ENCODE results near the gene PARP12. TPM values are rescaled to one million over a fixed set of nuclear protein-coding genes. Genes with fewer than 3 reads are reported as not detected.

The PARP12 gene
- total RNA-seq, 1 donor from 2014 or later, result 164 TPM

GRCh38 chr7:140036224-140036962, 26.4 kb downstream of the PARP12 start:
- intact Hi-C loops (cut with micrococcal nuclease), result loop anchor here (5.0 kb wide), 1 partner anchor 266 kb away; no protein-coding TSS in a partner anchor

DNA sequence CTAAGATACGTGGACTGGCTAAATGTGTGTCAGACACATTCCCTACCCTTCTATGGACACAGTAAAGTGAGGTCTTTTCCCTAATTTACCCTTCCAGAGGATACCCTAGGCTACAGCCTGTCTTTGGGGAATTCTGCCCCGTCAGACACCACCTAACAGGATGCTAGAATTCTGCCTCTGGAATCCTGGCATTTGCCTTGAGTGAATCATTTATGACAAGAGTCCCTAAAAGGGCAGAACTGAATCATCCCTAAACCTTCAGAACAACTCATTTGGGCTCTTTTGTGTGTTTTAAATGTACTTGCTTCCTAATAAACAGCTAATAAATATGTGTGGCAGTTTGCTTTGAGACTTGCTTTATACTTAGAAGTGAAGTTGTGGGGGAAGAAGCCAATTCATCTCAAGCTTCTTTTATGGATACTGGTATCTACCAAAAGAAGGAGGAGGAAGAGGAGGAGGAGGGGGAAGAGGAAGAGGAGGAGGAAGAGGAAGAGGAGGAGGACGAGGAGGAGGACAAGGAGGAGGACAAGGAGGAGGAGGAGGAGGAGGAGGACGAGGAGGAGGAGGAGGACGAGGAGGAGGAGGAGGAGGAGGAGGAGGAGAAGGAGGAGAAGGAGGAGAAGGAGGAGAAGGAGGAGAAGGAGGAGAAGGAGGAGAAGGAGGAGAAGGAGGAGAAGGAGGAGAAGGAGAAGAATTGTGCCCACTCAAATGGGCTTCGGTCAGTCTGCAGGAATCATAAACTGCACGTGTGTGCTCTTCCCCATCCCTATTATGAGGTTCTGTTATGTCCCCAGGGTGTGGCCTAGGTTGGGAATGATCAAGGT, 27.1 kb downstream of the PARP12 start:
- intact Hi-C loops (cut with micrococcal nuclease), result loop anchor here (5.0 kb wide), 1 partner anchor 267 kb away; no protein-coding TSS in a partner anchor

DNA sequence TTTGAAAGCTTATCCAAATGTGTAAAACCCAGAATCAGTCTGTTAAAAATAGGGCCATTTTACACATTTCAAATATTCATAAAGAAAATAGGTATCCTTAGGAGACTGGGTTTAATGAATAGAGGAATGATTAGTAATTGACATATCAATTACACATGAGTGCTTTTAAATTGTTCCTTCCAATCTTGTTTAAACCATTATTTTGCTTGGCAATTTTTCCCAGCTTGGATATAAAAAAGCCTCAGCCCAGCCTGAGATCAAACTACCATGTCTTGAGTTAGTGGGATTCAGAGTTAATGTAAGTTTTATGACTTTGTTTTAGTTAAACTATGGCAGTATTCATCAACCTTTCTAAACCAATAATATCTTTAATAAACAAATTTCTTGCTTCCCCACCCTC, 28.3 kb downstream of the PARP12 start:
- intact Hi-C loops (cut with micrococcal nuclease), result no loop called here

DNA sequence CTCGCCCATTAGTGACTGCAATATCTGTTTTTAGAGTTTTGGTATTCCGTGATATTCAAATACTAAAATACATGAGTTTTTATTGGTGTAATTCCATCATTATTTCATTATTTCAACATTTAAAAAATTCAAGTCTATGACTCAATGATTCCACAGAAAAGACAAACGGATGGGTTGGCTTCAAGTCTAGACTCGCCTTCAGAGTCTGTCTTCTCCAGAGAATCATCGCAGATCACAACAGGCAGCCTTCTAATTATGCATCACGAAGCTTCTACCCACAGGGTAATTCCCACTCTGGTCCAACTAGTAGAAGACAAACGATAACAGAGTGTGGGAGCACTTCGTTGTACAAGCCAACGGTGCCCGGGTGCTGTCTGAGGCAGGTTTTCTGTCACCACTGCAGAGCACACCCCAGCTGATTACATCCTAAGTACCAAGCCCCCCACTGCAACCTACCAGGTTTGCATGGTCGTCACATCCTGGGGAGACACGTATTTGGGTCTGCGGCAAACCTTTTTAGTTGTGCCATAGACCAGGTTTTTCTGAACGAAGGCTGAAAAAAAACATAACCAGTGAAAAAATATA, 28.9 kb downstream of the PARP12 start:
- intact Hi-C loops (cut with micrococcal nuclease), result no loop called here

DNA sequence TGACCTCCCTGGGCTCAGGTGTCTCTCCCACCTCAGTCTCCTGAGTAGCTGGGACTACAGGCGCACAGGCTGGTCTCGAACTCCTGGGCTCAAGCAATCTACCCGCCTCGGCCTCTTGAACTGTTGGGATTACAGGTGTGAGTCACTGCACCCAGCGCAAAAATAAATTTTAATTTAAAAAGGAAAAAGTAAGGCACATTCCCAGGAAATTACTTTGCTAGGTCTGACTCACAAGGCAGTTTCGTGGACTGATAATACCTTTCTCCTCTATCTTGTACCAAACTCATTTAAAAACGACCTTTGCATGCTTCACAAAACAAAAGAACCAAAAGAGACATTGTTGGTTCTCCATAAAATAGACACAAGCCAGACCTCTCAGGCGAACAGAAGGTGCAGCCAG, 29.7 kb downstream of the PARP12 start:
- intact Hi-C loops (cut with micrococcal nuclease), result no loop called here

DNA sequence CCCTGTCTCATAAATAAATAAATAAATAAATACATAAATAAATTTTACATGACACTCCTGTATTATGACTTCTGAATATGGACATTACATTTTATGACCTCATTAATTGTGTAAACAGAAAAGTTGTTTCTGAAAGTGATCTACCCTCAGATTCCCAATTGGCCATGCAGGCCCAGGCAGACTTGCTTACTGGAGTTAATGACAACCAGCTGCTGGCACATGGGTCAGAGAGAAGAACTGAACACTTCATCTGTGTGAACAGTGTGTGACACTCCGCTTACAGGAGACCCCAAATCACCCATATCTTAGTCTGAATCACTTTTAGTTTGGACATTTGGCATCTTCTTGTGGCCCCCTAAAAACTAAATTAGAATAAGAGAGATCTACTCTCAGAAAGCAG, 31.4 kb downstream of the PARP12 start:
- intact Hi-C loops (cut with micrococcal nuclease), result no loop called here

DNA sequence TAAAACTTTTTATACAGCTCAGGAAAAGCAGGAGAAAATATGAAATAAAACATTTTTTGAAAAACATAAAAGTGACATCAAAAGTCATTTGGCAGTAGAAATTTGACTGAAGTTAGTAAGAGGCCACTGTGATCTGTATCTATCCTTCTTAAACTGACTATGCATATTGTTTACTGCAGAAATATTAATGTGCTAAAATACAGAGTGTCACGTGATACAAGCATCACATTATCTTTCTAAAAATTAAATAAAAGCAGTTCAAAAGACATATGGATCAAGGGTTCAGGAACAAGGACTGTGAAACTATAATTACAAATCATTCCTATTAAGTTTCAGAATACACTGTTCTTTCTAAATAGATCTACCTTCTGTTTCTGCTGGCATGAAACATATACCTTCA, 33.7 kb downstream of the PARP12 start:
- intact Hi-C loops (cut with micrococcal nuclease), result no loop called here

DNA sequence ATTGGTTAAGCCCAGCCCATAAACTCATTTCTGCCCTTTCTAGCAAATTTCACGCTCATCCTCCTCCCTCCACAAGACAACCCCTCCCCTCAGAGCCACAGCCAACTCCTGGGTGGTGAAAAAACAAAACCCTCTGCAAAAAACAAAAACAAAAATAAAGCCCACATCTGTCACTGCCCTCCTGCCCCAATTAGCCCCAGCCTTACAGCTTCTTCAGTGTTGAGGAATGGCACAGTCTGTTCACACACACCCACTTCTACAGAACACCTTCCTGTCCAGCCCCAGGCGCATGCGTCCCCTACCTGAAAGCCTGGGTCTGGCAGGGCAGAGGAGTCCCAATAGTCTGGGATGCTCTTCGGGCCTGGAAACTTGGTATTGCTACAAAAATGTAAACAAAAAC, 34.4 kb downstream of the PARP12 start:
- intact Hi-C loops (cut with micrococcal nuclease), result no loop called here

DNA sequence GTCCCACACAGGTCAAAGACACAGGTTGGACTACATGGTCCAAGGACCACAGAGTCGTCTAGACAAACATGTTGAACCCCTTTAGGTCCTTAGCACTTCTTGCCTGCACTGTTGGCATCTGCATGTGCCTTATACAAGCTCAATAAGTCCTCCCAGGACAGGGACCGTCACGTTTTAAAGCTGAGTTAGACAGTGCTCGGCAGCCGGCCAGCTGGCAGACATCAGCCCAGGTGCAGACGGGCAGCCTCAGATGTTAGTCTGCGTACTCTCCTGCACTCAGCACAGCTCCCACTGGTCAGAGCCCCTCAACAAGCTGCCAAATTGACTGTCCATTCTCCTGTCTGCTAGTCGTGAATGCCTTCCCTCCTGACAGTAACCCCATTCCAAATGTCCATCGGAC, 34.9 kb downstream of the PARP12 start:
- intact Hi-C loops (cut with micrococcal nuclease), result no loop called here

DNA sequence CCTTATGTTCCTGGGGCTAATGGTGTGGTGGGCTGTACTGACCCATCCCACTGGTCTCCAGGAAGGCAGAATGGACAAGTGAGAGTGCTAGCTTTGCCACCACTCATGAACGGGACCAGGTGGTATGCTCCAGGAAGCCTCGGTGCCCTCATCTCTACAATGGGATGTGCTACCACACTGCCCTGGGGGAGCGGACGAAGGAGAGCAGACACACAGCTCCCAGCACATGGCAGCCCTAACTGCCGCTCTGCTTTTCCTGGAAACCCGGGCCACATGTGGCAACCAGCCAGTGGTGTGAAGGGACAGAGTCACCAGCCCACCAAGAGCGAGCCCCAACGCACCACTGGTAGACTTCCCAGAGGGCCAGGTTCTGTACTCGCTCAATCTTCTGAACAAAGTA, 35.8 kb downstream of the PARP12 start:
- intact Hi-C loops (cut with micrococcal nuclease), result no loop called here

DNA sequence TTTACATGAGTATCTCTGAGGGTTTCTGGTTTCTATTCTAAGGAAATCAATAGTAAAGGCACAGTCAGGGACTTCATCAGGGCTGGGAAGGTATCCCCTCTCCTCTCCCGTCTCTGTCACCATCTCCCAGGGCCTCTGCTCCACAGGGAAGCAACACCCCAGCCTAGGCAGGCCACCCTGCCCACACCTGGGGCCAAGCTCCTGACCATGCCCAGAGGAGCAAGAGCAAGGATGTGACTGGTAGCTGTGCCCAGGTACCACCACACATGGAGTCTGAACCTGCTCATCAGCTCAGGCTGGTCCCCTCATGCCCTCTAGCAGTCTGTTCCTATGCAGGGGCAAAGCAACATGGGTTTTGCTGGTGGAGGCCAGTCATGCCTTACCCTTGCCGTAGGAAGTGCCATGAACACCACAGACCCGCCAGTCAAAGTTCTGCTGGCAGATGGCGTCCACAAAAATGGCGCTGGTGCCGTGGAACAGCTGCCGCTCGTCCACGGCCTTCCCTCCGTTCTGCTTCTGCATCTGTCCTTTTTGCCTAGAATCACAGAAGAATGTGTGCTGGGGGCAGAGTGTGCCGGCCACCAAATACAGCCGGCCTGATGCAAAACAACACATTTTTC, 36.8 kb downstream of the PARP12 start:
- intact Hi-C loops (cut with micrococcal nuclease), result no loop called here

DNA sequence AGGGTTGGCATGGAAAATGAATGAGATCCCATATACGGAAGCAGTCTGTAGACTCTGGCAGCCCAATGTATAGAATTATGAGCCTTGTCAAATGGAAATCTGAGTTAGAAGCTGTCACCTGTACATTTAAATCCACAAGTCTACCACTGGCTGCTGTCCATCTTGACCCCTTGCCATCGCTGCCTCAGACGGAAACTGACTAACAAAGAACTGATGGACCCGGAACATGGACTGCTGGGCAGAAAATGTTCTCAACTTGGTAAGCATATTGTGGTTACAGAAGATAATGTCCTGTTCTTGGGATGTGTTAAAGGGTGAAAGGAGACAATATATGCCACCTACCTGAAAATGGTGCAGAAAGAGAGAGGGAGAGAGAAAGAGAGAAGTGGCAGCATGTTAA, 37.5 kb downstream of the PARP12 start:
- intact Hi-C loops (cut with micrococcal nuclease), result no loop called here

DNA sequence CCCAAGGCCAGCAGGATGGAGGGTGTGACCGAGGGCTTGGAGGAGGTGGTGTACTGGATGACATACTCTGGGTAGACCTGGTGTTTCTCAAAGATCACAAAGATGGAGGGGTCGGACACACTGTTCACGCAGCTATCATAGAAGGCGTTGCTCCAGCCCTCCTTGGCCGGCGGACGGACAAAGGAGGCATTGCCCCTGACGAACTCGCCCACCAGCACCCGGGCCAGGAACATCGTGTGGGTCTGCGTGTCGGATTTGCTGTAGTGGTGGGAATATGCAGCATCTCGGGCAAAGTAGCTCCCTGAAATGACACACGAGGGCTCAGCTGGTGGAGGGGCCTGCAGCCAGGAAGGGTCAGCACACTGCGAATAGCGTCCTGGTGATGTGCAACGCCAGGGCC, 38.2 kb downstream of the PARP12 start:
- intact Hi-C loops (cut with micrococcal nuclease), result no loop called here

DNA sequence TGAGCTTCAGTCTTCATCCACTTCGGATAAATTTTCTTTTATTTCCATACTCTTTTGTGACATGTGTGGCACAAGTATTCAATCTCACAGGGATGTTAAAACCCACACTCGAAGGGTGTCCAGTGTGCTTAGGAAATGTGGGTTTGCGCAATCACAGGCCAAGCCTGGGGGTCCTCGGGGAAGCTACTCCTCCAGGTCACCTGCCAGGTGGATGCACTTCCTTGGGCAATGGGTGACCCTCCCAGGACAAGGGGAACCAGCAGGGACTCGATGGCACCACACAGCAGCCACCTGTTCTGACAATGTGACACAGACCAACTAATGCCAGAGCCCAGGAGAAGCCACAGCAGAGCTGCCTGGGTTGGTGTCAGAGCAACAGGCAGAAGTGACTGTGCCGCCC, 39.0 kb downstream of the PARP12 start:
- intact Hi-C loops (cut with micrococcal nuclease), result no loop called here

DNA sequence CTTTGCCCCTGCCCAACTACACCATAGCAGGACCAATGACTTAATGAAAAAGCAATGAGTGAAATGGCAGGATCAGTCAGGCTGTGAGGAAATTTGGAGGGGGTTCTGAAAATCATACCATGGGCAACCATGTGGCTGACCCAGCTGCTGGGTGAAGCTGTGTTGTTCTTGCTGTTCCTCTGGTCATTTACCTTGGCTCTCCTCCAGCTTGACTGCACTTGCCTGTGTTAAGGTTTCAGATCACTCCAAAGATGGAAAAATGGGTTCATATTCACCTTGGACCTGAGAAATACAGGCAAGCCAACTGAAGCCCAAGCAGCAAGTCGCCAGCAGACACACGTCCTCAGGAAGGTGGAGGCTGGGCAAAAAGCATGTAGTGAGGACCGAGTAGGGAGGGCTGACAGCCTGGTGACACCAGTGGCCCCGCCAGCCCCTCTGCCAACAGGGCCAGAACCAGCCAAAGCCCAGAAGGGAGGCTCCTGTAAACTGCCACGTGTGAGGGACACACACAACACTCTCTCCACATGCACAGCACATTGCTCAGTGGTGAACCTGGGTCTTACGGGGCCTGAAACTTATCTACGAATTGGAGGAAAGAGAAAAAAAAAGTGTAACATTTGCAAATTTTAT, 40.1 kb downstream of the PARP12 start:
- intact Hi-C loops (cut with micrococcal nuclease), result no loop called here

GRCh38 chr7:140021603-140022002, 41.1 kb downstream of the PARP12 start:
- intact Hi-C loops (cut with micrococcal nuclease), result no loop called here

- intact Hi-C loops (cut with micrococcal nuclease), result no loop called here
These were observed 43.1 kb downstream of the PARP12 start for GRCh38 chr7:140019606-140020005.

DNA sequence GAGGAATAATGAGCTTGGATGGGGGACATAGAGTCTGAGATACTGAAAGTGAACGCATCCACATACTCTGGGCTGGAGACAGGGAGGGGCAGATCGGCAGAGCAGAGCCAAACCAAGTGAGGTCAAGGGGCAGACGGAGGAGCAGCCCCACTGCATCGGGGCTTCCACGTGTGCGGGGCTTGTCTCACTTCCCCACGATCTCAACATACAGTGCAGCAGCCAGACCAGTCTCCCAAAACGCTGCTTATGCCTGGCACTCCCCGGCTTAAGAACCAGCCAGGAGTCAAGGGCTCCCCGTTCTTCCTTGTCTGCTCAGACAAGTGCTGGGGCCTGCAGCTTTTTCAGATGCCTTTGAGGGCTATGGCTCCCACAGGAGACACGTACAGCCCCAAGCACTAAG, 43.6 kb downstream of the PARP12 start:
- intact Hi-C loops (cut with micrococcal nuclease), result no loop called here

DNA sequence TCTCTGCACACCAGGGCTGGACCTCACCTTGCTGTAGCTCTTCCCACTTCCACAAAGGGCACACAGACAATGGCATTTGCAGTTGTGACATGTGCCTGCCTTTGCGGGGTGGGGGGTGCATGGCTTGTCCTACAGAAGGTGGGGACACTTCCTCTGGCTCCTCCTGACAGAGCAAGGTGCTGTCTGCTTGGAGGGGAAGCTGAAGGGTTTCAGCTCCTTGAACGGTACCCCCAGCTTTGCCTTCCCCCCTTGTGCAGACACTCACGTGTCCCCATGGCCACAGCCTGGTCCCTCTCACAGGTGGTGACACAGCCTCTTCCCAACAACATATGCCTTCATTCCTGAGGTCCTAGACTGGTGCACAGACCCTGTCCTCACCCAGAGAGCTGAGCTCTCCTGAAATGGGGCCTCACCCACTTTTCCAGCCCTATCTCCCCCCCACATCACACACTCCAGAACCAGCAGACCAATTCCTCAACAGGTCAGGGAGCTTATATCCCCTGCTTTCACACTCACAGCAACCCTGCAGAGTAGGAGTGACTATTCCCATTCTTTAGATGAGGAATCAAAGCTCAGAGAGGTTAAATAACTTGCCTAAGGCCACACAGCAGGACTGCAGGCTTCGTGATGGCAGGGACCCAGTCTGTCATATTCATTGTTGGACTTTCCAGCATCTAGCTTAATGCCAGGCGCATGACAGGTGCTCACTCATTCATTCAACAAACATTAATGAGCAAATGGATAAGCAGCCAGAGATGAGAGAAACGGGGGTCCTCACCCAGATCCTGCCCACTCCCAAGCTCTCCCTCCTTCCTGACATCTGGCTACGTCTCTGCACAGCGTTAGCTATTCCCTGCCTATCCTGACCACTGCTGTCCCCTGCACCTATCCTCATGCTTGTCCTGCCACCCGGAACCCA, 44.4 kb downstream of the PARP12 start:
- intact Hi-C loops (cut with micrococcal nuclease), result no loop called here

- intact Hi-C loops (cut with micrococcal nuclease), result no loop called here
These were observed 45.2 kb downstream of the PARP12 start for GRCh38 chr7:140017543-140017942.

Data from T-helper 1 cell treated with Interleukin-12 subunit alpha and Interleukin-12 subunit beta and Interleukin-4 antibody, amounts not matched to agents 30 ng/mL and 1 ng/mL, for 36 hours (primary cell).